GM21717 (cell line): Measurements from ENCODE around the gene THRA.

Source experiments
- ATAC-seq: cut with Tn5 transposase; IDR thresholded peaks from one replicate; pipeline ENCODE4 v1.9.1; 2021; ENCODE audit warnings: mild to moderate bottlenecking, moderate library complexity; ENCODE audit not compliant: unreplicated experiment

Gene THRA

DNA sequence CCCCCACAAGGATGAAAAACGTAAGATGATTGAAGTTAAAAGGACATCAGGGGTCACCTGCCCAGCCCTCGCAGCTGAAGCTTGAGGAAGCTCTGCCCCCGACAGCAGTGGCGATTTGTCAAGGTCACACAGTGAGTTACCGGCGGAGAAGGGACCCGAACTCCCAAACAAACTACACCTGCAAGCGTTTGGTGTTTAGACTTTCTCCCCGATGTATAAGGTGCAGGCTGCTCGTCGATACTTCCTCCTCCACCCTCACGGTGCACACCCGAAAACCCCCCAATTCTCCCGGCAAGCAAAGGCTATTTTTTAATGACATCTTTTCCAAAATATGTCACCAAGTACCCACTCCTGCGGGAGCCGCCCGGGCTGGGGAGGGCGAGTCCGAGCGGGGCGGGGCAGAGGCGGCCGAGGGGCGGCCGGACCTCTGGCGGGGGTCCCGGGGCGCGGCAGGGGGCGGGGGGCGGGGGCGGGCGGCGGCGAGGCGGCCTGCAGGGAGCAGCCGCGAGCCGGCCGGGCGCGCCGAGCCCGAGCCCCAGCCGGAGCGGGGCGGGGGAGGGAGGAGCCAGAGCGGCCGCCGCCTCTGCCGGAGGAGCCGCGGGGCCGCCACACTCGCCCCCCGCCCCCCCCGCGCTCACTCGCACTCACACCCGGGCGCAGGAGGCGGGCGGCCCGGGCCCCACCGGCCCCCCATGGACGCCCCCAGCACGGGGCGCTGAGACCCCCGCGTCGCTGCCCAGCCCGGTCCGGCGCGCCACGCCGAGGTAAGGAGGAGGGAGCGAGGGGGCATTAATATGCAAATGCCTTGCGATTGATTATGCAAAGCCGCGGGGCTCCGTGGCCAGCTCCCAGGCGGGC lies at the start of gene THRA:
Gene THRA, plus strand, starts transcription at position 637 of the 858 bp plus-strand sequence. CDS start 11,524 bp downstream, outside the sequence.
- no peak for ATAC-seq

GRCh38 chr17:40014375-40014980 lies 48.3 kb upstream of the THRA start:
- ATAC-seq: no peak

GRCh38 chr17:40015005-40015997 lies 47.5 kb upstream of the THRA start, which contains the start of gene CSF3:
Gene CSF3, plus strand, starts transcription at chr17:40015440. Its CDS starts 35 bp downstream, at chr17:40015475.
- no peak for ATAC-seq

DNA sequence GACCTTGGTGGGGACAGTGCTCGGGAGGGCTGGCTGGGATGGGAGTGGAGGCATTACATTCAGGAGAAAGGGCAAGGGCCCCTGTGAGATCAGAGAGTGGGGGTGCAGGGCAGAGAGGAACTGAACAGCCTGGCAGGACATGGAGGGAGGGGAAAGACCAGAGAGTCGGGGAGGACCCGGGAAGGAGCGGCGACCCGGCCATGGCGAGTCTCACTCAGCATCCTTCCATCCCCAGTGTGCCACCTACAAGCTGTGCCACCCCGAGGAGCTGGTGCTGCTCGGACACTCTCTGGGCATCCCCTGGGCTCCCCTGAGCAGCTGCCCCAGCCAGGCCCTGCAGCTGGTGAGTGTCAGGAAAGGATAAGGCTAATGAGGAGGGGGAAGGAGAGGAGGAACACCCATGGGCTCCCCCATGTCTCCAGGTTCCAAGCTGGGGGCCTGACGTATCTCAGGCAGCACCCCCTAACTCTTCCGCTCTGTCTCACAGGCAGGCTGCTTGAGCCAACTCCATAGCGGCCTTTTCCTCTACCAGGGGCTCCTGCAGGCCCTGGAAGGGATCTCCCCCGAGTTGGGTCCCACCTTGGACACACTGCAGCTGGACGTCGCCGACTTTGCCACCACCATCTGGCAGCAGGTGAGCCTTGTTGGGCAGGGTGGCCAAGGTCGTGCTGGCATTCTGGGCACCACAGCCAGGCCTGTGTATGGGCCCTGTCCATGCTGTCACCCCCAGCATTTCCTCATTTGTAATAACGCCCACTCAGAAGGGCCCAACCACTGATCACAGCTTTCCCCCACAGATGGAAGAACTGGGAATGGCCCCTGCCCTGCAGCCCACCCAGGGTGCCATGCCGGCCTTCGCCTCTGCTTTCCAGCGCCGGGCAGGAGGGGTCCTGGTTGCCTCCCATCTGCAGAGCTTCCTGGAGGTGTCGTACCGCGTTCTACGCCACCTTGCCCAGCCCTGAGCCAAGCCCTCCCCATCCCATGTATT lies 46.5 kb upstream of the THRA start:
- ATAC-seq: no peak

- ATAC-seq: no peak
Measured at GRCh38 chr17:40017422-40018080, 45.2 kb upstream of the THRA start.

DNA sequence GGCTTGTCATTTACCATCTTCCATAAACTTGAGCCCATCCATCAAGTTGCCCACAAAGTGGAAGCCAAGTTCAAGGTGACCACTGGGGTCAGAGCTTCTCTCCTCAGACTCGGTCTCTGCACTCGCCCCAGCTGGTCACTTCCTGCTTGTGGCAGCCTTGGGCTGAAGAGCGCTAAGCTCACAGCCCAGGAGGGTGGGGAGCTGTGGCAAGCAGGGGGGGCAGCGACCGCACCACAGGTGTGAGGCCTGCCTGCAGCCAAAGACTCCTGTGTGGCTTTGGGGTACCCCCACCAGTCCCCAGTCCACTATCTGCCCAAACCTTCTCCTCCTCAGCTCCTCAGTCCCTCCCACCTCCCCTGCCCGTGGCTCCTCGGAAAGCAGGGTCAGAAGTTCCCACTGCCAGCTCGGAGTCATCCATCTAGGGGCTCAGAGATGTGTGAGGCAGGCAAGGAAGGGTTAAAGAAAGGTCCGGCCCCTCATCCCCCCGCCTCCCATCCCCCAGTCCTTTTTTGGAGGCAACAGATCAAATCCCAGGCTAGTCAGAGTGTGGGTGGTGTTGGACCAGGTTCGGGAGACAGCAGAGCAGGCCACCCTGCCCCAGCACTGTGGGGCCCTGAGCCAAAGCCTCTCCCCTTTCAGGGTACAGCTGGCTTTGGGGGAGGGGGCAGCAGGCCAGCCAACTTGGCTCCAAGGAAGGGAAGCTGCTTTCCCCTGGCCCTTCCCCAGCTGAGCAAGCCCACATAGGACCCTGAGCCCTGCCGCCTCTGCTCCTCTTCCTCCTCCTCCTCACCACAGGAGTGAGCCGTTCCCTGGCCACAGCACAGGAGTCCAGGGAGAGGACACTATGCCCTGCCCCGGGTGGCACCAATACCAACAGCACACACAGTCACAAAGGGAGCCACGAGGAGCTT lies 44.3 kb upstream of the THRA start:
- ATAC-seq: no peak

DNA sequence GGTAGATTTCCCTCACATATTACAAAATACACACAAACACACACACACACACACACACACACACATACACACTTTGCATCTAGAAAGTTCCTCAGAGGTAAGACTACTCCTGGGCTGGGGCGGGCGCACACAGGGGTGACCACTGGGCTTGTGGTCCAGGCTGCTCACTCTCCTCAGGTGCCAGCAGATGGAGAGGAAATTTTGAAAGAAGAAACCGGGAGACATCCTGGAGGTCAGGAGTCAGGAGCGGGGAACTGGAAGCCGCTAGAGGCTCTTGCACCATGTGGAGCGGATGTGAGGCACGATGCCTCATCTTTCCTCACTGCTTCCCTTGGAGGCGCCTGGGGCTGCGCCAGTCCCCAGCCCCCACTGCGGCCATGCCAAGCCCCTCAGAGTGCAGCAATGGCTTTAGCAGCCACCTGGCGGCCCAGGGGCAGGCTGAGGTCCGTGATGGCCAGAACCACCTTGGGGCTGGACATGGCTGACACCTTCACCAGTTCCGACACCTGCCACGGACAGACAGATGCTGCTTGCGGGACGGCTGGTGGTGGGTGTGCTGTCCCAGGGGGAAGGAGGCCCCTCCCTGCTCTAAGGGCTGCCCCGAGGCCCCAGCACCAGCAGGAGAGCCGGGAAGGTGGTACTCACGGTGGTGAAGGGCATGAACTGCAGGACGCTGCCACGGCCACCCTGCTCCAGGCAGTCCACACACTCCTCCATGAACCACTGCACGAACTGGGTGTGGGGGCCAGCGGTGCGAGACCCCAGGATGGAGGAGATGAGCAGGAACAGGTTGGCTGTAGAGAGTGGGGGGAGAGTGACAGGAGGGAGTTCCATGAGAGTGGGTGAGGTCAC lies 43.4 kb upstream of the THRA start:
- ATAC-seq: no peak

DNA sequence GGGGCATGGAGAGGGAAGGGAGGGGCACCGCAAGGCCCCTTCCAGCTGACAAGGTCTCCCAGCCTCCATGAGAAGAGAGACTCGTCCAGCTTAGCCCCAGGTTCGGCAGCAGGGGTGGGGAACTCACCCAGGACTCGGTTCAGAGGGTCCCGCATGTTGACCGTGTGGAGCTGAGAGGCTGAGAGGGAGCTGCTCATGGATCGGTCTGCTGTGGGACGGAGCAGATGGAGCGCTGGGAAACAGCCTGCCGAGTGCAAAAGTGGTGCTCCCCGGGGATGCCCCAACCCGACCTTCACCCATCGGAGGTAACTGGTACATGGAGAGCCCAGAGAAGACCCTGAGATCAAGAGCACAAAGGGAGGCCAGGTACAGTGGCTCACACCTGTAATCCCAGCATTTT lies 42.6 kb upstream of the THRA start:
- no peak for ATAC-seq

GRCh38 chr17:40021451-40021971 lies 41.3 kb upstream of the THRA start:
- no peak for ATAC-seq

- ATAC-seq: no peak
Measured at GRCh38 chr17:40022497-40022896, 40.3 kb upstream of the THRA start.

GRCh38 chr17:40022961-40023541 lies 39.7 kb upstream of the THRA start:
- no peak for ATAC-seq

DNA sequence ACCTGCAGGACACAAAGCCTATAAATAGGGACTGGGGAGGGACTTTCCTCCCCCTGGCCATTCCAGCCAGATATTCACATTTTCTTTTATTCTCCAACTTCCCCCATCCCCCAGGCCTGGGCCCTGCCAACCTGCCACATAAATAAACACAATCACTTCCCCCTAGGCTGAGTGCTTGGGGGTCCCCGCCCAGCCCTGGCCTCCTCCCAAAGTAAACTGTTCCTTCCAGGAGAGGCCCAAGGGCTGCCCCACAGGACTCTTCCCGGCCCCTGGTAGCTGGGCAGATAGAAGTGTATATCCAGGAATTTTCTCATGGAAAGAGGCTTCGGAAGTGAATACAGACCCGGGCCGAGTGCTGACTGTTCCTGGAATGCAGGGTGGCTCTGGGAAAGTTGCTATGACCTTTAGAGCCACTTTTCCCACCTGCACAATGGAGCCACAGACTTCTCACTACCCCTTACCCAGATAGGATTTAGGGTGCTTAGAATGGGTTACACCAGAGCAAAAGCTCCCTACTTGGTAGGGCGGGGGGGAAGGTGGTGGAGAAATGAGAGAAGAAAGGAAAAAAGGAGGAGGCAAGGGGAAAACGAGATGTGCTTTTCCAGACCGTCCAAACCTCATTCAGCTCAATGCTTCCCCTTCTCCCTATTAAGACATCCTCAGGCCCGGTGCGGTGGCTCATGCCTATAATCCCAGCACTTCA lies 39.0 kb upstream of the THRA start:
- ATAC-seq: no peak

GRCh38 chr17:40024901-40025300 lies 37.9 kb upstream of the THRA start:
- no peak for ATAC-seq

DNA sequence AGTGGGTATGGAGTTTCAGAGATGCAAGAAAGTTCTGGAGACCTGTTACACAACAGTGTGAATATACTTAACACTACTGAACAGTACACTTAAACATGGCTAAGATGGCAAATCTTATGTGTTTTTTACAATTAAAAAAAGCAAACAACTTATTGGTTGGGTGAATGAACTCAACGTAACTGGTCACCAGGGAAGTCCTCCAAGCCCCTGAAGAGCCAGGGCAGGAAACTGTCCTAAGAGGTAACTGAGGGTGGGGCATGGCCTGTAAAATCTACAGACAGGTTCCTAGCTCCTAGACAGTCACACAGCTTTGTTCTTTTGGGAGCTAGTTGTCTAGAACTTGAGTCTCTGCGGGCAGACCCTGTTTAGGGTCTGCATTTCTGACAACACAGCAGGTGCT lies 37.2 kb upstream of the THRA start:
- no peak for ATAC-seq

GRCh38 chr17:40025991-40026815 lies 36.6 kb upstream of the THRA start:
- ATAC-seq: no peak
